DMS53 (cell line): ENCODE results near the gene MORN1.
A peak's percentile ranks its signal among the peaks of the same experiment; 100 is the strongest.

Experiments used
- DNase-seq: peaks from one replicate; lab custom pipeline; 2025; lab: John Stamatoyannopoulos, UW

The MORN1 gene

GRCh38 chr1:2373551-2374251, 17.7 kb downstream of the MORN1 start:
- DNase-seq: no peak

- no peak for DNase-seq
Measured at GRCh38 chr1:2372551-2373490, 18.5 kb downstream of the MORN1 start.

- peak; percentile 21 for DNase-seq
Measured at GRCh38 chr1:2368053-2368744, 23.2 kb downstream of the MORN1 start.

GRCh38 chr1:2363847-2364513, 27.4 kb downstream of the MORN1 start:
- DNase-seq: no peak

- DNase-seq: no peak
Measured at GRCh38 chr1:2360588-2361364, 30.6 kb downstream of the MORN1 start.

GRCh38 chr1:2358651-2359640, 32.4 kb downstream of the MORN1 start:
- DNase-seq: no peak

- DNase-seq: no peak
Measured at GRCh38 chr1:2358072-2358471, 33.3 kb downstream of the MORN1 start.

GRCh38 chr1:2356911-2357845, 34.2 kb downstream of the MORN1 start:
- no peak for DNase-seq

GRCh38 chr1:2356401-2356800, 35.0 kb downstream of the MORN1 start:
- no peak for DNase-seq

- no peak for DNase-seq
Measured at GRCh38 chr1:2355373-2356261, 35.7 kb downstream of the MORN1 start.

- no peak for DNase-seq
Measured at GRCh38 chr1:2354511-2355372, 36.6 kb downstream of the MORN1 start.

- no peak for DNase-seq
Measured at GRCh38 chr1:2353551-2354438, 37.6 kb downstream of the MORN1 start.

- DNase-seq: no peak
Measured at GRCh38 chr1:2352897-2353550, 38.3 kb downstream of the MORN1 start.

GRCh38 chr1:2352341-2352896, 38.9 kb downstream of the MORN1 start:
- DNase-seq: no peak

- no peak for DNase-seq
Measured at GRCh38 chr1:2351723-2352122, 39.6 kb downstream of the MORN1 start.
